ENCODE results near the gene PPP2R2B.

GRCh38 chr5:146589028-146589345 lies 289.6 kb downstream of the PPP2R2B start:
- TF ChIP-seq YY1 (IDR thresholded peaks at IDR 0.05; ENCODE audit: insufficient read depth, insufficient read length): no peak
- no peak for TF ChIP-seq ZNF274 (IDR thresholded peaks at IDR 0.05; ENCODE audit: low read depth, low read length)
- no peak for TF ChIP-seq SUZ12 (IDR thresholded peaks at IDR 0.05; ENCODE audit: extremely low read depth, insufficient read depth, insufficient read length)

All from NT2/D1 (cell line).